Loucy (cell line): Measurements from ENCODE around the gene ALAS1.

ENCODE experiments used
- EZH2phosphoT487 ChIP-seq: fragments of 200-600 bp; IDR thresholded peaks from 2 replicates; pipeline ENCODE4 v1.6.1; 2018; ENCODE audit warnings: antibody characterized with exemption, mild to moderate bottlenecking, moderate library complexity, borderline replicate concordance
- TF ChIP-seq, protein P1 (sequence below): fragments of 200-600 bp; sonication (generic); conservative IDR thresholded peaks from 2 replicates; pipeline ENCODE4 v1.5.1; 2014; ENCODE audit warnings: mild to moderate bottlenecking, antibody characterized with exemption, low read length

GRCh38 chr3:52178537-52178936, 19.4 kb upstream of the ALAS1 start:
- TF ChIP-seq, protein P1, sequence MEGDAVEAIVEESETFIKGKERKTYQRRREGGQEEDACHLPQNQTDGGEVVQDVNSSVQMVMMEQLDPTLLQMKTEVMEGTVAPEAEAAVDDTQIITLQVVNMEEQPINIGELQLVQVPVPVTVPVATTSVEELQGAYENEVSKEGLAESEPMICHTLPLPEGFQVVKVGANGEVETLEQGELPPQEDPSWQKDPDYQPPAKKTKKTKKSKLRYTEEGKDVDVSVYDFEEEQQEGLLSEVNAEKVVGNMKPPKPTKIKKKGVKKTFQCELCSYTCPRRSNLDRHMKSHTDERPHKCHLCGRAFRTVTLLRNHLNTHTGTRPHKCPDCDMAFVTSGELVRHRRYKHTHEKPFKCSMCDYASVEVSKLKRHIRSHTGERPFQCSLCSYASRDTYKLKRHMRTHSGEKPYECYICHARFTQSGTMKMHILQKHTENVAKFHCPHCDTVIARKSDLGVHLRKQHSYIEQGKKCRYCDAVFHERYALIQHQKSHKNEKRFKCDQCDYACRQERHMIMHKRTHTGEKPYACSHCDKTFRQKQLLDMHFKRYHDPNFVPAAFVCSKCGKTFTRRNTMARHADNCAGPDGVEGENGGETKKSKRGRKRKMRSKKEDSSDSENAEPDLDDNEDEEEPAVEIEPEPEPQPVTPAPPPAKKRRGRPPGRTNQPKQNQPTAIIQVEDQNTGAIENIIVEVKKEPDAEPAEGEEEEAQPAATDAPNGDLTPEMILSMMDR: no peak
- no peak for TF ChIP-seq EZH2phosphoT487
